ENCODE results near the gene FIGLA. TPM values are rescaled to one million over a fixed set of nuclear protein-coding genes. Genes with fewer than 3 reads are reported as not detected.
A peak's percentile ranks its signal among the peaks of the same experiment; 100 is the strongest.

FIGLA gene
- total RNA-seq, 2 donors from 2014 or later: not detected

- TF ChIP-seq CTCF (IDR thresholded peaks at IDR 0.05): no peak
- Histone ChIP-seq H3K27me3 (no peaks in the 10 kb centered on the region), H3K9me3 (no peaks in the 10 kb centered on the region), H3K27ac (no peak overlapping the region), H3K4me1 (peaks cover 0 to 12% of the 10 kb centered on the region in 2 donors), H3K36me3 (no peaks in the 10 kb centered on the region), H3K4me3 (no peak overlapping the region)
- DNase-seq (ENCODE audit: low spot score): no peak
Observed at GRCh38 chr2:70833246-70833645, 42.8 kb upstream of the FIGLA start.

GRCh38 chr2:70832386-70832785 is 41.9 kb upstream of the FIGLA start:
- Histone ChIP-seq H3K4me1 (peaks cover 0 to 13% of the 10 kb centered on the region in 2 donors), H3K27ac (no peak overlapping the region), H3K9me3 (no peaks in the 10 kb centered on the region), H3K27me3 (no peaks in the 10 kb centered on the region), H3K4me3 (no peak overlapping the region), H3K36me3 (no peaks in the 10 kb centered on the region)
- DNase-seq (ENCODE audit: low spot score): no peak
- TF ChIP-seq CTCF (IDR thresholded peaks at IDR 0.05): no peak

DNA sequence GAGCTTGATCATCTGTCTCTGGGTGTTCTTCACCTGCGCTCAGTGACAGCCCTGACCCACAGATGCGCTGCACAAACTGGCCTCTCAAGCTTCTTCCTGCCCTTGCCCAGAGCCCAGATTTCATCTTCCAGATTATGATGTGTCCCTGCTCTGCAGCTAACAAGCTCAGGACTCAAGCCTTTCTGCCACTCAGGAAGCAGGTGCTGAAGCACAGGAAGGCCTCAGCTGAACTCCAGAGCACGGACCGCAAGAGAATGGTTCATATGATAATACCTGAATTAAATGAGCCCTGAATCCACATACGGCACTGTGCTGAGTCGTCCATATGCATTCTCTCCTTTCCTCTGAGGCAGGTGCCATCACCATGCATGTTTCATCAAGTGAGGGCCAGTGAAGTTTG is 41.4 kb upstream of the FIGLA start:
- no peak for DNase-seq (ENCODE audit: low spot score)
- Histone ChIP-seq H3K27me3 (no peaks in the 10 kb centered on the region), H3K27ac (no peak overlapping the region), H3K4me3 (no peak overlapping the region), H3K4me1 (peaks cover 0 to 13% of the 10 kb centered on the region in 2 donors), H3K36me3 (no peaks in the 10 kb centered on the region), H3K9me3 (no peaks in the 10 kb centered on the region)
- no peak for TF ChIP-seq CTCF (IDR thresholded peaks at IDR 0.05)

GRCh38 chr2:70830366-70830765 is 39.9 kb upstream of the FIGLA start:
- Histone ChIP-seq H3K27me3 (no peaks in the 10 kb centered on the region), H3K36me3 (no peaks in the 10 kb centered on the region), H3K4me1 (peaks cover 0 to 13% of the 10 kb centered on the region in 2 donors), H3K27ac (no peak overlapping the region), H3K4me3 (no peak overlapping the region), H3K9me3 (no peaks in the 10 kb centered on the region)
- DNase-seq (ENCODE audit: low spot score): peak; percentile 52
- no peak for TF ChIP-seq CTCF (IDR thresholded peaks at IDR 0.05)

DNA sequence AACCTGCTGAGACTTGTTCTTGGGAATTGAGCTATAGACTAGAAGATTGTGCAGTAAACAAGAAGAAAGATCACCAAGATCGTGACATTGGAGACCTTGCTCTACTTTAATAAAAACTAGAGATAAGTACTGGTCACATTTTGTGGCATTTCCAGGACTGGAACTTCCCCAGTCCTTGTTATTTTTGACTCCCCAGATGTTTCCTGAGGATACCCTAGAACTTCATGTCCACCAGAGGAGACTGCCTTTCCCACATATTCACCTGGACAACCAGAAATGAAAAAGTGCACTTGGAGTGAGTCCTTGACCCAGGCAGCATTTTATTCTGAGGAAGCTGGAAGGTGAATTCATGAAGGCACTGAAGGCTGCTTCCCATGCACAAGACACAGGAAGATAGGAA is 39.5 kb upstream of the FIGLA start:
- Histone ChIP-seq H3K27ac (no peak overlapping the region), H3K4me3 (no peak overlapping the region), H3K27me3 (no peaks in the 10 kb centered on the region), H3K9me3 (no peaks in the 10 kb centered on the region), H3K4me1 (peaks cover 0 to 13% of the 10 kb centered on the region in 2 donors), H3K36me3 (no peaks in the 10 kb centered on the region)
- no peak for DNase-seq (ENCODE audit: low spot score)
- no peak for TF ChIP-seq CTCF (IDR thresholded peaks at IDR 0.05)
